HG02938 (cell line): Measurements from ENCODE around the gene CYP2C18.
"Not testable (repeated sequence)": the region's sequence is repeated elsewhere in the genome, so short reads cannot be mapped to it uniquely, and the experiment has no call there.

Experiments used
- ATAC-seq: cut with Tn5 transposase; IDR thresholded peaks from one replicate; pipeline ENCODE4 v1.9.1; 2021; ENCODE audit warnings: mild to moderate bottlenecking, moderate library complexity; ENCODE audit not compliant: unreplicated experiment

CYP2C18 gene

GRCh38 chr10:94683214-94684054, at the start of gene CYP2C18:
Gene CYP2C18 (plus strand): TSS chr10:94683729. CDS start chr10:94683820, 91 bp downstream.
- ATAC-seq: no peak

GRCh38 chr10:94638097-94638496, 45.4 kb upstream of the CYP2C18 start:
- ATAC-seq: not testable (repeated sequence)

GRCh38 chr10:94639902-94640301, 43.6 kb upstream of the CYP2C18 start:
- ATAC-seq: no peak

- no peak for ATAC-seq
Measured at GRCh38 chr10:94640562-94640961, 43.0 kb upstream of the CYP2C18 start.

- no peak for ATAC-seq
Measured at GRCh38 chr10:94641480-94641879, 42.0 kb upstream of the CYP2C18 start.

- no peak for ATAC-seq
Measured at GRCh38 chr10:94644352-94644751, 39.2 kb upstream of the CYP2C18 start.

- ATAC-seq: peak; percentile 88
Measured at GRCh38 chr10:94645285-94645684, 38.2 kb upstream of the CYP2C18 start.

GRCh38 chr10:94655201-94655600, 28.3 kb upstream of the CYP2C18 start:
- not testable (repeated sequence) for ATAC-seq

- not testable (repeated sequence) for ATAC-seq
Measured at GRCh38 chr10:94663061-94663460, 20.5 kb upstream of the CYP2C18 start.

- ATAC-seq: no peak
Measured at GRCh38 chr10:94666391-94667102, 17.0 kb upstream of the CYP2C18 start.

- ATAC-seq: no peak
Measured at GRCh38 chr10:94673614-94674321, 9.8 kb upstream of the CYP2C18 start.

- no peak for ATAC-seq
Measured at GRCh38 chr10:94676496-94676895, 7.0 kb upstream of the CYP2C18 start.

GRCh38 chr10:94677691-94678090, 5.8 kb upstream of the CYP2C18 start:
- no peak for ATAC-seq

GRCh38 chr10:94678475-94678874, 5.1 kb upstream of the CYP2C18 start:
- no peak for ATAC-seq

- ATAC-seq: peak; percentile 71
Measured at GRCh38 chr10:94680544-94680943, 3.0 kb upstream of the CYP2C18 start.

- ATAC-seq: not testable (repeated sequence)
Measured at GRCh38 chr10:94682636-94683035, 893 bp upstream of the CYP2C18 start.

GRCh38 chr10:94687625-94688248, 4.2 kb downstream of the CYP2C18 start:
- ATAC-seq: no peak

- no peak for ATAC-seq
Measured at GRCh38 chr10:94706089-94706488, 22.6 kb downstream of the CYP2C18 start.

- ATAC-seq: no peak
Measured at GRCh38 chr10:94710578-94710977, 27.0 kb downstream of the CYP2C18 start.

GRCh38 chr10:94725871-94726270, 42.3 kb downstream of the CYP2C18 start:
- ATAC-seq: no peak

- no peak for ATAC-seq
Measured at GRCh38 chr10:94735197-94735596, 51.7 kb downstream of the CYP2C18 start.
